Choroid plexus epithelial cell (primary cell): Measurements from ENCODE around the gene INPP4B.
A peak's percentile ranks its signal among the peaks of the same experiment; 100 is the strongest.

Experiments used
- DNase-seq: peaks from one replicate; pipeline ENCODE4 v3.0.0-alpha.2; 2010; ENCODE audit warnings: low read depth
- H3K4me3 ChIP-seq: 2 replicates; pipeline ENCODE4 v1.5.1; 2011; ENCODE audit warnings: low read depth, mild to moderate bottlenecking, control low read depth, low read length, moderate library complexity
- TF ChIP-seq, protein P1 (sequence below): conservative IDR thresholded peaks from 2 replicates; pipeline ENCODE4 v1.5.1; 2011; ENCODE audit warnings: low read depth, mild to moderate bottlenecking, control low read depth, inconsistent platforms, low read length, moderate library complexity

The INPP4B gene

DNA sequence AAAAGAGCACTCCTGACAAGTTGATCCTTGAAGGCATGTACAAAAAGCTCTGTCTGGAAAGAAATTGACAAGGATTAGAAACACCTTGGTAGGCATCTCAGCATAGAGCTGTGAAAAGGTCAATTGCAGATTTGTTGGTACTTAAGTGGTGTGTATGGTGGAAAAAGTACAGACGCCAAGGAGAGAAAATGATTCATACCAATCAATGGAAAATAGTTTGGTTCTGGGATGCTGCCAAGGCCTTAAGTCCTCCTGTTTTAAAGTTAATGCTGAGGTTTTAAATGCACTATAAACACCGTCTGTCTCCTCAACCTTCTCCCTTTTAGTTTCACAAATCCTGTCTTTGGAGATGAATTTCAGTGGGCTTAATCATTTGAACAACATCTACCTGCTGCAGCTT, 685.6 kb downstream of the INPP4B start:
- no peak overlapping the region for H3K4me3 ChIP-seq
- peak; percentile 10 for DNase-seq
- TF ChIP-seq, protein P1, sequence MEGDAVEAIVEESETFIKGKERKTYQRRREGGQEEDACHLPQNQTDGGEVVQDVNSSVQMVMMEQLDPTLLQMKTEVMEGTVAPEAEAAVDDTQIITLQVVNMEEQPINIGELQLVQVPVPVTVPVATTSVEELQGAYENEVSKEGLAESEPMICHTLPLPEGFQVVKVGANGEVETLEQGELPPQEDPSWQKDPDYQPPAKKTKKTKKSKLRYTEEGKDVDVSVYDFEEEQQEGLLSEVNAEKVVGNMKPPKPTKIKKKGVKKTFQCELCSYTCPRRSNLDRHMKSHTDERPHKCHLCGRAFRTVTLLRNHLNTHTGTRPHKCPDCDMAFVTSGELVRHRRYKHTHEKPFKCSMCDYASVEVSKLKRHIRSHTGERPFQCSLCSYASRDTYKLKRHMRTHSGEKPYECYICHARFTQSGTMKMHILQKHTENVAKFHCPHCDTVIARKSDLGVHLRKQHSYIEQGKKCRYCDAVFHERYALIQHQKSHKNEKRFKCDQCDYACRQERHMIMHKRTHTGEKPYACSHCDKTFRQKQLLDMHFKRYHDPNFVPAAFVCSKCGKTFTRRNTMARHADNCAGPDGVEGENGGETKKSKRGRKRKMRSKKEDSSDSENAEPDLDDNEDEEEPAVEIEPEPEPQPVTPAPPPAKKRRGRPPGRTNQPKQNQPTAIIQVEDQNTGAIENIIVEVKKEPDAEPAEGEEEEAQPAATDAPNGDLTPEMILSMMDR, result no peak

DNA sequence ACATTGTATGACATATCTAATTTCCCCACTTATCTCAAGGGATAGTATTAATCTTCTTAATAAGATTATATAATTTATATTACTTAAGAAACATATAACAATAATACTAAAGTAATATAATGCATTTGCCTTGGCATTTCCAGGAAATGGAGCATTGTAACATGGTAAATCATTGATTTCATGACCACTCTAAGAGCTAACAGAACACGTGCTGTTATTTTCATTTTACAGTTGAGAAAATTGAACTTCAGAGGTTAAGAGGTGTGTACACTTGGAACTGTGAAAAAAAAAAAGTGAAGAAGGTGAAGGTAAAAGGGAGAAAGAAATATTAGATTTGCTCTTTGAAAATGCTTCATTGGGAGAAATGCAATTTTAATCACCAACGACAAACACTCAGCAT, 687.1 kb downstream of the INPP4B start:
- TF ChIP-seq, protein P1, result no peak
- no peak for DNase-seq
- H3K4me3 ChIP-seq, result no peak overlapping the region

DNA sequence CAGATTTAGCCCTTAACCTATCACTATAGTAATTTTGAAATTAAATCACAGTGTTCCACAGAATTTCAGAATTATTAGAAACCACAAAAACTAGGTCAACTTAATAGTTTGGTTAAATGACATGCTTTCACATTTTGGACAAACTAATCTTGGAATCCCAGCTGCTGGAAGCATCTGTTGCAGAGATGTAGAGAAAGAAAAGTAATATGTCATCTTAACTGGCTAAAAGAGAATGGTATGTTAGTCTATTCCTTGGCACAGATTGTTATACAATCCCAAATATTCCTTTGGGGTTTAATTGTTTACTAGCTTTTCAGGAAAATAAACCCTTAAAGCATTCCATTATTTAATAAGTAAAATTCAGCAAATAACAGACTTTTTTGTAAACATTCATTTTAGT, 689.8 kb downstream of the INPP4B start:
- TF ChIP-seq, protein P1, result no peak
- no peak for DNase-seq
- H3K4me3 ChIP-seq, result no peak overlapping the region

DNA sequence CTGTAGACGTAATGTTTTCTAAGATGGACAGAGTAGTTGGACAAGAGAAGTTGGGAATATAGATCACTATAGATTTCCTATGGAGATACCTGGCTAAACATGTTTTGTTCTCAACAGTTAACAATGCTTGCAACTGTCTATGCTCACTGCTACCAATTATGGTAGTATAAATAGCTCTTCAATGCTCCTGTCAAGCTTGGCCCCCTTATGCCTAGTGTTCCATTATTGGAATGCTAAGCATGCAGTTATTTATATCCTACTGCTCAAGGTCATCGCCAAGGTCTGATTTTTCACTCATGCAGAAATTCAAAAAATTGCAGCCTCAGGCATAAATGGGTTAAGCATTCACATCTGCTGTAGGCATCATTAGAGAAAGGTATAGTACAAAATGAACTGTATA, 690.8 kb downstream of the INPP4B start:
- H3K4me3 ChIP-seq, result no peak overlapping the region
- TF ChIP-seq, protein P1, result no peak
- peak; percentile 21 for DNase-seq

DNA sequence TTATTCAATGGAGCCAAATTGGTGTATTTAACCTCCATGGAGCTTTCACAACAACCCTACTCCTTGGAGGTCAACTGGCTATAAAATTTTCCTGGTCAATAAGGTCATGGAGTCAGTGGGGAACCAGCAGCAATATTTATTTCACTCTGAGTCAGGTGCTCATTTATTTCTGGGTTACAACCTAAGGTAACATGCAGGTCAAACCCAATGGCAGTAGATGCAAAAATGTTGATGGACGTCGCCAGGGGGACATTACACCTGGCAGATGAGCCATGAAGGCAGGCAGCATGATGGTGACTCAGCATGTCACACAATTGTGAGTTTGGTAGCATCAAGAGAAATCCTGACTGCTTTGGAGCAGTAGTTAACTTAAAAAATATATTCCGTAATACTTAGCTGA, 695.6 kb downstream of the INPP4B start:
- no peak overlapping the region for H3K4me3 ChIP-seq
- no peak for DNase-seq
- TF ChIP-seq, protein P1, result no peak

DNA sequence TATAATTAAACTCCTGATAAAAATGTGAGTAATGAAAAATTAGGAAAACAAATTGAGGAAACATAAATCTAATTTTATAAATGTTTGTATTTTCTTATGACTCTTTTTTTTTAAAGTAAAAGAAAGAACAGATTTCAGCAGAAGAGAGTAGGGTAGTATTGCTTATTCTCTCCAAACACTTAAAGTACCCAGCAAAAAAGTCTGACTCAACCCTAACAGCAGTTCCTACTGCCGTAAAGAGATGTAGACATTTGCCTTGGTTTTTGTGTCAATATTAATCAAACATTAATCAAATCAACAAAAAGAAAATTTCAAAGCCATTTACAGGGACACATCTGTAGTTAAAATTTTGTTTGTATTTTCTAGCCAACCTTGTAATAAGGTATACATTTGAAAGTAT, 701.3 kb downstream of the INPP4B start:
- TF ChIP-seq, protein P1, result no peak
- no peak for DNase-seq
- H3K4me3 ChIP-seq, result no peak overlapping the region

DNA sequence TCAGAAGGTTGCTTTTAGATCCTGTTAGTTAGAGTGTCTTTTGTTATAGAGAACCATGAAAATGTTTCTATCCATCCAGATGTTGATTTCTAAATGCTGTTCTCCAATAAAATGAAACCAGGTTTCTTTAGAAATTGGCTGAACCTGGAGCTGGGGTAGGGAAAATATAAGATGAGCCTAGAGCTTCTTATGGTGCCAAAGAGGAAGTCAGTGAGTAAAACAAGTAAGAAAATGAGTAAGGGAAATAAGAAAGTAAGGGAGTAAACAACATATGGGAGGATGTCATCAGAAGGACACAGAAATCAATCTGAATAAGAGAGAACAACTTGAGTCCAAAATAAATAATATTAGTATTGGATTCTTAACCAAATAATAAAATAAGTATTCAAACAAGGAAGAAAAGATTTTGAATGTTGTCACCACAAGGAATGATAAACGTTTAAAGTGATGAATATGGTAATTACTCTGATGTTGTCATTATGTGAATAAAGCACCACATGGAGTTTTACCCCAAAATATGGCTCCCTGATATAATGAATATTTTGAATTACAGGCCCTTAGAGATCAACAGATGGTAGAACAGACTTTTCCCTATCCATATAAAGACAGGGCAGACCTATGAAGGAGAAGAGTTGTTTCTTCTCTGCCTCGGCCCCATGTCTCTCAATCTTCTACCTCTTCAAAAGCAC, 703.6 kb downstream of the INPP4B start:
- TF ChIP-seq, protein P1, result no peak

More for the DNA sequence above, 703.6 kb downstream of the INPP4B start:
- no peak overlapping the region for H3K4me3 ChIP-seq
- no peak for DNase-seq
